NCI-H748 (cell line): ENCODE data around the gene AUTS2.

ENCODE experiments used
- DNase-seq: peaks from one replicate; lab custom pipeline; 2025; ENCODE audit not compliant: unreplicated experiment; lab: John Stamatoyannopoulos, UW

Gene AUTS2

GRCh38 chr7:70154521-70155180, 556.4 kb downstream of the AUTS2 start:
- DNase-seq = peak; percentile 68

DNA sequence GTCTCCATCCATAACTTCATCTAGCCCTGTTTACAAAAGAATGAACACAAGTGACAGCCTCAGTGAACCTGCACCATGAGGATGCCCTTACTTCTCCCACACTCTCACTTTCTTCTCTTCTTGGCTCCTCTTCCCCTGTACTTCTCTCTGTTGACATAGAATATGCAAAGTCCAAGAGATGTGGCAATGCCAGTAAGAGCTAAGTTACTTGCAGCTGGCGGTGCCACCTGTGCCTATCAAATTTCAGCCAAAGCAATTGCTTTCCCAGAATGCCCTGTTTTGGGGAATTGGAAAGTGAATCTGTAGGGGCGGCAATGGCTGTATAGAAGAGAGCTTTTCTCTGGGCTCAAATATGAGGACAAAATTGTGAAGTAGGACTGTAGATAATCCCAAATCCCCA, 557.8 kb downstream of the AUTS2 start:
- no peak for DNase-seq

DNA sequence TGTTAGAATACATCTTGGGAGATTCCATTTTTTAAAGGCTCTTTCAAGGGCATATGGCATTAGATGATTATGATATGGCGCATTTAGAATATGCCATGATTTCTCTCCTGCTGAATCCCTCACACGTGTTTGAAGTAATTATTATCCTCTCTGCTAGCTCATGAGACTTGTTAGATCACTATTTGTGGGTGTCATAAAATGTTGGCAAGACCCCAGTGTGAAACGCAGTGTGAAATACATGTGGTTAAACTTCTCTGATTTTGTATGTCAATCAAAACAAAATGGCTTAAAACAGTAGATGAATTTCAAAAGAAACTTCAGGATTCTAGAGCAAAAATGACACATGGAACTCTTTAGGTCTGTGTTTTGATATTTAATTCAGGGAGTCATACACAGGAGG, 560.8 kb downstream of the AUTS2 start:
- DNase-seq = no peak

GRCh38 chr7:70165477-70166170, 567.3 kb downstream of the AUTS2 start:
- DNase-seq = no peak

GRCh38 chr7:70171369-70171920, 573.2 kb downstream of the AUTS2 start:
- no peak for DNase-seq

GRCh38 chr7:70177166-70177565, 578.9 kb downstream of the AUTS2 start:
- DNase-seq = no peak

DNA sequence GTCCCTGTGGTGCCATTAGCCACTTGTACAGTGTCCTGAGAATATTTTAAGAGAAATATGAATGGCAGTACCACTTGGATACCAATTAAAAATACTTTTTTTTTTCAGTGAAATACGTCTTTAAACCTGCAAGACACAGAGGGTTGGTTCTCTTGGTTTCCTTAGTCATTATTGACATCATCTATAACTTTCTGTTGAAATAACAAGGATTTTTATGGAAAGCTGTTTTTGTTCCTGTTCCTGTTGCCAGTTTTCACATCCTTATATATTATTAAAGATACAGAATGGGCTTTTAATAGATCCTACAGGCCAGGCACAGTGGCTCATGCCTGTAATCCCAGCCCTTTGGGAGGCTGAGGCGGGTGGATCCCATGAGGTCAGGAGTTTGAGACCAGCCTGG, 579.9 kb downstream of the AUTS2 start:
- no peak for DNase-seq

DNA sequence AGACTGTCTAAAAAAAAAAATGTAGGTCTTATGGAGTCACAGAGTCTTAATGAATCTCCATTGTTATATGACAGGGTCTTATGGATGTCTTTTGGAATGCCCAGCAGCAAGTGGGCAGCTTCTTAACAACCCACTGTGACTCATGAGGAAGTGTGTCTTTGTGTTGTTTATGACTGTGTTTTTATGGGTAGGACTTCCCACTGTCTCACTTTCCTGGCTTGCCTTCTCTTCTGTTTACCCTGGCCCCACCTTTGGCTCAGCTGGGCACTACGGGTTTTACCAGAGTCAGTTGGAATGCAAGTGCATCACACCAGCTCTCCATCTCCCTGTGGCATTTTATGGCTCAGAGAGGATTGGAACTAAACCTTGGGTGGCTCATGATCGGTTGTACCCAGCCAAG, 580.5 kb downstream of the AUTS2 start:
- DNase-seq = peak; percentile 63

DNA sequence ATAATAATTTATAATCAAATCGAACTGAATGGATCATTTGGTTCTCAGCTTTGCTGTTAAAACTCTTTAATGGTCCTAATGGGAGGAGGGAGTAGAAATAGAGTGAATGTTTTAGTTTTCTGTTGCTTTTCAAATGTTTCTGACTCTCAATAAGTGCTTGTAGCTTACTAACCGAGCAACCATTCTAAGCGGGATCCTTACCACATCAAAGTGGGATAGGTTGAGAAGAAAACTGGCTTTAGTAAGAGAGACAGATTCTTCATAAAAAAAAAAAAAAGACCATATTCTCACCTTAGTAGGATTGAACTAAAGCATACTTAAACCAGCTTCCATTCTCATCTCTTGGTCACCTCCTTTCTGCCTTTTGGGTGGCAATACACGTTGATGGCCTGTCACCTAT, 584.2 kb downstream of the AUTS2 start:
- DNase-seq = no peak

DNA sequence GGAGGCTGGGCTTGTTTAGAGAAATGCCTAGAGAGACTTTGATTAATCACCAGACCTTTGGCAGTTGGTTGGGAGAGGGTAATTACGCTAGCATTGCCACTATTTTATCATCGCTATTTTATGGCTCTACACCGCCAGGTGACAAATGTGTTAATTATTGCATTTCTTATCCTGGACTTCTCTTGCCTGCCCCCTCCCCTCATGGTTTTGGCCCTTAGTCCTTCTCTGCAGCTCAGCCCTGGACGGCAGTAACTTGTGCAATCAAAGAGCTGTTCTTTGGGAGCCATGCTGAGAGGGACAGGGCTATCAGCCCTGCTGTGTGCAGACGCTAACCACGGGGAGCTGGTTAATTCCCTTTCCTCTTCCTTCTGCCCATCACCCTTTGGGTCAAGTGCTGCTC, 585.0 kb downstream of the AUTS2 start:
- peak; percentile 68 for DNase-seq

- no peak for DNase-seq
These were observed 590.8 kb downstream of the AUTS2 start for GRCh38 chr7:70188901-70189650.

GRCh38 chr7:70189776-70190175, 591.5 kb downstream of the AUTS2 start:
- DNase-seq = no peak

- no peak for DNase-seq
These were observed 592.0 kb downstream of the AUTS2 start for GRCh38 chr7:70190281-70190680.

DNA sequence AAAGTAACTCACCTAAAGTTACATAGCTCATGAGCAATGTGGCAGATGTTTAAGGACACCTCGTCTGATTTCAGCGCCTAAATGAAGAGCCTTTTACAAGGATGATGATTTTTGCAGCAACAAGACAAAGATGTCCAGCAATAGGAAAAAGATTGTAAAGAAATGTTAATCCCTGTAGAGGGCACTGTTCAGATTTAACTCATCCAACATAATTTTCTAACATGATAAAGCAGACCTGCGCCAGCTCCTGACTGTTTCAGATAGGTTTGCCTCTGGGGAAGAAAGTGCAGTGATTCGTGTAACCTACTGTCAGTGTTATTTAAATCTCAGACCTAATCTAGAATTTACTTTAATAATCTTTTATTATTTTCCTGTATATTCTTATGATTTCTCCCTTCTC, 595.2 kb downstream of the AUTS2 start:
- DNase-seq = peak; percentile 60

DNA sequence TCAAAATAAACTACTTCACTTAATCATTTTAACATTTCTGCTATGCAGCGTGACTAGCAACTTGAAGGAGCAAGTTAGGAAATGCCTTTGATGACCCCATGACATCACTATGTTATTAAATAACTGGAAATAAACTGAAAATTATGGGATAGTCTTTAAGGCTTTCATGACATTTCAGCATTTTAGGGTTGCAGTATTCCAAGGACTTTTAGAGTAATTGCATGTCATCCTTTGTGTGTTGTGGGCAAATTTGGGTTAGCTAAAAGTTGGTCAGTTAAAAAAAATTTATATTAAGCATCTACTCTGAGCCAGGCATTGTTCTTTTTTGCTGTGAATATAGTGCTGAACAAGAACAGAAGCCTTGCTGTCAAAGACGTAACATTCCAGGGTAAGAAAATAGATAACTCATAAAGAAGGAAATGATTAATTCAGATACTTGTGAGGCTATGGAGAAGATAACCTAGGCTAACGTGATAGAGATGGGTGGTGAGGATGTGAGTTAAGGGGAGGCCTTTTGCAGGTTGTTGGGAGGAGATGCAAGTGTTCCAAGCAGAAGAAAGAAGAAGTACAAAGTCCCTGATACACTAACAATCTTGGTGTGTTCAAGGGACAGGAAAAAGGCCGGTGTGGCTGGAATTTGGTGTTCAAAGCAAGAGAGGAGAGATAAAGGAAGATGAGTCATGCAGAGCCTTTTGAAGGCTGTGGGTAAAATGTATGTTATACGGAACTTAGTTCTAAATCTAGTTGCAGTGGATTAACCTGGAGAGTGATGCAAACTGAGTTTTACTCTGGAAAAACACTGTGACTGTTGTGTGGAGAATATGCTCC, 610.2 kb downstream of the AUTS2 start:
- DNase-seq = no peak

DNA sequence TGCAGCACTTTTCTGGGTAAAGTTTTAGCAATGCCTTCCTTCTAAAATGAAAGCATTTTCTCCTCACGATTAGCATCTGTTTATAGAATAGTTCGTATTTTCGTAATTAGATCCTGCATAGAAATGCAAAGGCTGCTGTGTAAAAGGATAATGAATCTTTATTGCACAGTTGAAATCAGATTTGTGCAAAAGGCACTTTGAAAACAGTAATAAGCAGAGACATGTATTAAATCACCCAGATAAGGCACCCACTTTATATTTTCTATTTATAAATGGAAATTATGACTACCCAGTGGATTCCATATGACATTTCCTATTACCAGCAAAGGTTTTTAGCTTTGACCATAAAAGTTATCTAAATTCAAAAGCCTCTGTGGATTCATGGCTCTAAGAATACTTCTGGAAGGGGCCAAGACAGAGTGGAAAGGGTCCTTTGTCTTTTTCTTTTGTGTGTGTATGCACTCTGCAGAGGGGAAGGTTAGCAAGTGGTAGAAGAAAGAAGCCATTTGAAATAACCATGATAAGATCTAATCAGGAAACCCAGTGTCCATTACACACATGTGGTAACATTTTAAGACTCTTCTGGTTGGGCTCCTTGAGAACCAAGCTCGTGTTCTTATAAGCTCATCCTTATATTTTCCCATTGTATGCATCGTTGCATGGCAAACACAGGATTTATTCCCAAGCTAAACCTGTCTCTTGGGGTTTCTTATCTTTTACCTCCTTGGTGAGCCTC, 612.1 kb downstream of the AUTS2 start:
- DNase-seq = no peak

DNA sequence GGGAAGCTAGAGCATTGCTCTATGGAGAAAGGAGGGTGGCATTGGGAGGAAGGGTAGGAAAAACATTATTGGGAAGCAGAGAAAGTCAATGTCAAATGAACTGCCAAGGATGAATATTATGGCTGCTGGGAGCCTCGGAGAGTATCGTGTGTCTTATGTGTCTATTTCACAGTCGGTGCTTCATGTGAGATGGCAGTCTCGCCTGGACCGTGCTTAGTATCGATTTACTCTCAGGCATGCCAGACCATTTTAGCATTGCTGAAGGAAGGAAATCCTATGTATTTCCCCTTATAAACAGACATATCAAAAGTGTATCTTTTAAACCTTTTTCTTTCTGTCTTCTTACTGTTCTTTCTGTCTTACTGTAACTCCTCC, 612.6 kb downstream of the AUTS2 start:
- no peak for DNase-seq

DNA sequence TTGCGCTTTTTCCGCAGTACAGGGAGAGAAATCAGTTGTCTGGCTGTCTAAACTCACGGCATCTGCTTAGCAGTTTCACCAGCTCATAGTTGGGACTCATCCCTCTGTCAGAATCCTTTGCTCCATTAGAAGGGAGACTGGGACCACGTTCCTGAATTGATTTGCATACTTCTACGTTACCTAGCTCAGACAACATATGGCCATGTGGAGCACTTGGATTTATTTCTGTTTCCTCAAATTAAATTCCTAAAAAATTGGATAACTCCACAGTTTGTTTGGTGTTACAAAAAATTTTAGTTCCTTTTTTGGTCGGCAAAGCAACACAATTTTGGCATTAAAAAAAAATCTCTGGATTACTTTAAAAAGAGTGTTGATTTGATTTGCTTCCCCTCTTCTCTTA, 614.0 kb downstream of the AUTS2 start:
- DNase-seq = no peak

DNA sequence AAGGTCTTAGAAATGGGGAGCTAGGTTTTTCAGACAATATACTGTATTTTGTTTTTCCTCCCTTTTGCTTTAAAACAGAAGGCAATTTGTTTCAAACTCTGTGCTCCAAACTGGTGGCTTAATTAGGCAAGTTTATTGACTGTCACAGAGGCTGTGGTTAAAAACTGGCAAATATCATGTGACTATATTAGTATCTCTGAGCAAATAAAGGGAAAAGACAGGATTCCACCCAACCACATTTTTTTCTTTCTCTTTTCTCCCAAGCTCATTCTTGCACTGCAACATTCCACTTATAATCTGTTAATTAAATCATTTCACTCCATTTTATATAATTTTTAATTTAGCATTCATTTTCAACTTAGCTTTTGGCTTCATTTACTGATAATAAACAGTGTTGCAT, 615.8 kb downstream of the AUTS2 start:
- DNase-seq = no peak

DNA sequence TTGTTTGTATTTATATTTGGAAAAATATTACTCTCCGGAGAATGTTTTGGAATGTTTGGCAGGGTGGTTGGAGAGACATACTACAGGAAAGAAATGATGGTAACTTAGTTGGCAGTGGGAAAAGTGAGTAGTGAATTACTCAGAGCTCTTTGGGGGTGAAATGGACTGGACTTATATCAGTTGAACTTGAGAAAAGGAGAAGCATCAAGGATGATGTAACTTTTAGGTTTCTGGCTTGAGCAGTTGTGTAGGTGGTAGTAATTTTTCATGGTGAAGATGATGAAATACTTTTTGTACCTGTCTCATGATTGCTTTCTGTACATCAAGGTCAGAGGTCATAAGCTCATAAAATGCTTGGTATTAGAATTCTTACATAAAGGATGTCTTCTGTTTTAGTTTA, 617.2 kb downstream of the AUTS2 start:
- DNase-seq = no peak
